H1 (cell line): ENCODE measurements around the gene DIAPH1. TPM values are rescaled to one million over a fixed set of nuclear protein-coding genes. Genes with fewer than 3 reads are reported as not detected.

Experiments
- BACH1 ChIP-seq: IDR thresholded peaks from 2 replicates; pipeline ENCODE4 v1.6.1; 2012; ENCODE audit warnings: low read length, improper control_type of control experiment
- CBX8 ChIP-seq: fragments of 300-800, 300-1000 bp; sonication (generic); IDR thresholded peaks from 2 replicates; pipeline ENCODE4 v1.7.1; 2016; ENCODE audit warnings: low read depth, low read length, borderline replicate concordance
- CHD2 ChIP-seq: IDR thresholded peaks from 2 replicates; pipeline ENCODE4 v1.6.1; 2012; ENCODE audit warnings: low read length, improper control_type of control experiment
- CREB1 ChIP-seq: IDR thresholded peaks from 2 replicates; pipeline ENCODE4 v1.6.1; 2012; ENCODE audit warnings: inconsistent platforms
- EP300 ChIP-seq, 2 experiments: IDR thresholded peaks; 1 replicate in 1 of 2; 2 replicates in 1 of 2; pipeline ENCODE4 v1.6.1; 2011 to 2012; ENCODE audit warnings: low read depth in 2 of 2, low read length in 2 of 2, mild to moderate bottlenecking in 2 of 2, borderline replicate concordance in 1 of 2, inconsistent platforms in 1 of 2, moderate library complexity in 1 of 2
- SAP30 ChIP-seq: fragments of 300-600 bp; sonication (generic); IDR thresholded peaks from 2 replicates; pipeline ENCODE4 v1.7.1; 2012; ENCODE audit warnings: low read length, moderate library complexity, mild to moderate bottlenecking, inconsistent platforms; ENCODE audit not compliant: insufficient read depth, insufficient replicate concordance
- SIRT6 ChIP-seq: IDR thresholded peaks from one replicate; pipeline ENCODE4 v1.7.1; 2012; ENCODE audit warnings: low read length, inconsistent platforms
- SRF ChIP-seq: IDR thresholded peaks from 2 replicates; pipeline ENCODE4 v1.6.1; 2011; ENCODE audit warnings: mild to moderate bottlenecking, low read depth, low read length, moderate library complexity
- USF2 ChIP-seq: IDR thresholded peaks from 2 replicates; pipeline ENCODE4 v1.6.1; 2011; ENCODE audit warnings: low read length, improper control_type of control experiment
- YY1 ChIP-seq: IDR thresholded peaks from 2 replicates; pipeline ENCODE4 v1.6.1; 2011; ENCODE audit warnings: low read depth, mild to moderate bottlenecking, low read length
- polyA plus RNA-seq, 7 experiments: library from polyadenylated mRNA; depleted of rRNA in 3 of 7; stranded (reverse) in 5 of 7; unstranded in 2 of 7; fragments of >200 nt in 5 of 7; fragments of 200-250 nt in 2 of 7; gene quantifications; 1 replicate in 5 of 7; 2 replicates in 1 of 7; 4 replicates in 1 of 7; pipeline versions ENCODE4 v1.2.1 to v1.2.3, GENCODE V29; 2011 to 2013; ENCODE audit warnings: missing spikeins in 2 of 7, mixed read lengths in 2 of 7
- total RNA-seq: library from RNA; stranded (reverse); fragmentation: NEBNext Ultra II Directional; extraction: Animal tissue kit (Norgen Biotek cat#: 25700); gene quantifications from 2 replicates; pipeline ENCODE4 v1.2.1, GENCODE V29; 2021

The DIAPH1 gene
- total and polyA plus RNA-seq, 2 of the 8 experiments (the other 6 are each of a cell fraction or from before 2014, with no cell fraction given): 61.2 to 114 TPM

GRCh38 chr5:141514330-141515133 lies 104.3 kb downstream of the DIAPH1 start (continued):
- TF ChIP-seq EP300 (IDR thresholded peaks at IDR 0.05; ENCODE audit: borderline replicate concordance in 1 of 2, low read depth in 2 of 2, low read length in 2 of 2) (peak in 1 of 2 experiments; percentile 72; a peak in 1 of 3 replicates), CBX8 (no peak), CHD2 (no peak), SRF (no peak), SAP30 (no peak), BACH1 (no peak), USF2 (no peak), YY1 (peak; percentile 78), SIRT6 (no peak), CREB1 (no peak)
